Measurements from ENCODE around the gene ANXA8L1.
"Not testable (repeated sequence)": the region's sequence is repeated elsewhere in the genome, so short reads cannot be mapped to it uniquely, and the experiment has no call there.

Gene ANXA8L1

DNA sequence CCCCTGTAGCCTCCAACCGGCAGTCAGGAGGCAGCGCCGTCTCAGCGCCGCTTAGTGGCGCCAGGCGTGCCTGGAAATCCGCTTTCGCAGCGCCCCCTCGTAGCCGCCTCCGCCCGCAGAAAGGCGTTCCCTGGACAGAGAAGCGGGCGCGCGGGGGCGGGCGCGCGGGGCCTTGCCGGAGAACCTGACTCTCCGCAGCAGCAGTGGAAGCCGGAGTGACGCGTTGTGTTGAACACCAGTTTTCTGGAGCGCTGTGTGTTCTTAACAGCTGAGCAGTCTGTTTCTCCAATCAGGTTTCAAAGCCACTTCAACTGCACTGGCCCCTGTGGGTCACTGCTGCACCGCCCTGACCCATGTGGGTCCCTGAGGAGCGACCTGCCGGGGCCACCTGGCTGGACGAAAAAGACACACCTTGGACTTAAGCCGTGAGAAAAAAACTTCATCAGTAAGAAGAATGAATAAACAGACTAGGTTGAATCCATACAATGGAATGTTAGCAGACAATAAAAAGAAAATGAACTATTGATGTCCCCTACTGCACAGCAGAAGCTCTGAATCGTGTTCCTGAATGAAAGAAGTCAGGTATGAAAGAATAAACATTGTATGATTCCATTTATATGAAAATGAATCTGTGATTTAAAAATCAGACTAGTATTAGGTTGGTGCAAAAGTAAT, 22.8 kb downstream of the ANXA8L1 start:
- DNase-seq = not testable (repeated sequence)

DNA sequence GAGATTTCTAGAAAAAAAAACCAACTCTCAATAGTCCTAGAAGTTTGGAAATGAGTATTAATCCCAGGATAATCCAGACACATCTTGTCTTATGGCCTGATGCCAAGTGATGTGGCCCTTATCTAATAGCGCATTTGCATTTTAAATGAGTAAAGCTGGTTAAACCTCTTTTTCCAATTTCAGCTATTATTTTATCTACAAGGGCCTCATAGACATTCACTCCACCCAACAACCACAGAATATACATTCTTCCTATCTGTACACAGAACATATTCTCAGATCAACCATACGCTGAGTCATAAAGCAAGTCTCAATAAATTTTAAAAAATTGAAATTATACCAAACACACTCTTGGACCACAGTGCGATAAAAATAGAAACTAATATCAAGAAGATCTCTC, 34.0 kb downstream of the ANXA8L1 start:
- not testable (repeated sequence) for DNase-seq

DNA sequence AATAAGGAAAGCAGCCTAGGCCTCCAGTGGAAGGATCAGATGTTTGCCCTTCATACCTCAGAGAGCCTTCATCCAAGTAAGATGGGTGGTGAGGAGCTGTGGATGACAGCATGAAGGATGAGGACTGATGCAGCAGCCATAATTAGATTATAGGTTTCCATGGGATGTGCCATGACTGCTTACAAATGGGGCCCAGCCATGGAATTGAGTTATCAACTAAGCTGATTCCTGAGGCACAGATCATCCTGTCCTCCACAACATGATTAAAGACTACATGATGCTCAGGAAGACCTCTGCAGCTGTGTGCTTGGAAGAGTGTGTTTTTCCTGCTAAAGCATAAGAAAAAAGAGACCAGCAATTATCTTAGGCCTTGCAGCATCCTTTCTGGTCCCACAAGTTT, 35.5 kb downstream of the ANXA8L1 start:
- not testable (repeated sequence) for DNase-seq

DNA sequence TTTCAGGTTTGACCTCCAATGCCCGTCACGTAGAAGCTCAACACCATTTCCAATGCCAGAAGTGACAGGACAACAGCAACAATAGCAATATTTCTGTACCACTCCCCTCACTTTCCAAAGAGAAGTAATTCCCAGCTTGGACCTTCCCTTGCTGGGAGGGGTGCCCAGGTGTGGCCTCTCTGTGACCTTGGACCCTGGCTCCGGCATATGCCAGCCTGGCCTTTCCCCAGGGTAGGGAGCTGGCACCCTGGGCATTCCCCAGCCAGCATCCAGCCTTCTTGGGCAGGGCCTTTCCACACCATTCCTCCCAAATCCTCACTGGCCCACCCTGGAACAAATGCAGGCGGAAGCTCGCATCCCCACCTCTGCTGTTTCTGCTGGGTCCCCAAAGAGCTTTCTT, 37.1 kb downstream of the ANXA8L1 start:
- DNase-seq = not testable (repeated sequence)

DNA sequence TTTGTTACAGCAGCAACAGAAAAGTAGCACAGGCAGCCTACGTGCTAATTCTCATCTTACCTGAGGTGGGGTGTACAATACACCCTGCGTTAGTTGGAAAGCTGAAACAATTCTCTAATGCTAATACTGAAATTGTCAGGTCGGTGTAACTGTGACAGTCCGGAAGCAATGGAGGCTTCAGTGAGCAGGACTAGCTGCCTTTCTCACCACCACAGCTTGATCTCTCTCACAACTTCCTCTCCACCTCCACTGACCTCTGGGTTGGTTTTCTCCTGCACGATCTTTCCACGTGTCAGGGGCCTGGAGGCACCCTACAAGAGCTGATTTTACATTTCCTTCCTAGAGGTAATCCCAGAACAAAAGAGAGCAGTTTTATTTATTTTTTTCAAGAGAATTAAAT, 39.7 kb downstream of the ANXA8L1 start:
- DNase-seq = not testable (repeated sequence)

DNA sequence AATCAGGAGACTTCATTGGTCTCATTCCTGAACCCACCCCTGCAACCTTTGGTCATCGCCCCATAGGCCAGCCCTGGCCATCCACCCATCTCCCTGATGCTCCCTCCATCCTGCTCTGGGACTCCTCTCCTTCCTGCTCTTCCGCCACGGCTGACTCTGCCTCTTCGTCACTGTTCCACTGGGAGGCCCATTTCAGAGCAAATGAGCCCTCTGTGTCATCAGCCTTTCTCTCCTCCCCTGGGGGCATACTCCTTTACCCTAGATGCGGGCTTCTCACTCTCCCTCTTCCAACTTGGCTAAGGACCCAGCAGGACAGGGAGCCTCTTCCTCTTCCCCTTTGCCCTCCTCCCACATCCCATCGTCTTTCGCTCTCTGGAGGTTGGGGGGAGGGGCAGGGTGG, 42.7 kb downstream of the ANXA8L1 start:
- not testable (repeated sequence) for DNase-seq

DNA sequence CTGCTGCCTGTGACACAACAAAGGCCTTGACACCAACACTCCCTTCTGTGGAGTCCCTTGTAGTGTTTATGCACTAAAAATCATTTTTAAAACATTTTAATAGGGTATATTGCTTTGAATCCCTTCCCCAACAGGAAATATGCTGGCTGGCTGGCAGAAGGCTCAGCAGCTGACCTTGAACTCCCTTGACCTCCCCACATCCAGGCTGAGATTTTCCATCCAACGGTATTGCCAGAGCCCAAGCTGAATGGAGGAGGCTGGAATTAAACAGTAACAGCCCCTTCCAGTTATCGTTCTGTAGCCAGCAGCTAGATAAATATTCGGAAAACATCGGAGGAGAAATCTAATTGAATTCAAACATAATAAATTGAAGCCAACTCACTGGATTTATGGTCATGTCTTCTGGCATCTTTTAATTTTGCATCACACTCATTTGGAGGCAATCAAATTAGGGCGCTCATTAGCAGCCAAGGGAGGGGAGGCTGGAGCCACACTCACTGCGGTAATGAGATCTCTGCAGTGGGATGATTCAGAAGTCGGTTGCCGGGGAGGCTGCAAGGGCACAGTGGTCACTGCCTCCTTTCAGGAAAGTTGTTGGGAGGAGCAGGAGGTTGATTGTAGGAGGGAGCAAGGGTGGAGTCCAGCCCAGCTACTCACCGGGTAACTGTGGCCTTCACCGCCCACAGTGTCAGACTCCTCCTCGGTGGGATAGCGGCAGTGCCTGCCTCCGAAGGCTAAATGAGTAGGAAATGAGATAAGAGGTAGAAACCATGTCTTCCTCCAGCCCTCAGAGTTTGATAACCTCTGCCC, 44.2 kb downstream of the ANXA8L1 start:
- DNase-seq = not testable (repeated sequence)

DNA sequence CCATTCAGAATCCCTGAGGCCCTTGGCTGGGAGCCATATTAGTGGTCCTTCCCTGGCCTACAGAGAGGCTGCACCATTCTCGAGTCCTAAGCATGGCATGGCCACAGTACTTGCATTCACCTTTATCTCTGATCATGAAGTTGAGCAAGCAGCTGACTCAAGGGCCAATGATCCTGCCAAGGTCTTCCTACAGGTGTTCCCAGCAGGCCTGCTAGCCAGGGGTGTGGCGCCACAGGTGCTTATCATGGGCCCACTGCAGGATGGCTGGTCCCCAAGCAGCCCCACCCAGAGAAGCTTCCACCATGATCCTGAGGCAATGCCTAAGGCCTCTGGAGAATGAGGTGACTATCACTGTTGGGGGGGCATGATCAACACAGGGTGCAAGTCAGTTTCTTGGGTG, 48.0 kb downstream of the ANXA8L1 start:
- not testable (repeated sequence) for DNase-seq

DNA sequence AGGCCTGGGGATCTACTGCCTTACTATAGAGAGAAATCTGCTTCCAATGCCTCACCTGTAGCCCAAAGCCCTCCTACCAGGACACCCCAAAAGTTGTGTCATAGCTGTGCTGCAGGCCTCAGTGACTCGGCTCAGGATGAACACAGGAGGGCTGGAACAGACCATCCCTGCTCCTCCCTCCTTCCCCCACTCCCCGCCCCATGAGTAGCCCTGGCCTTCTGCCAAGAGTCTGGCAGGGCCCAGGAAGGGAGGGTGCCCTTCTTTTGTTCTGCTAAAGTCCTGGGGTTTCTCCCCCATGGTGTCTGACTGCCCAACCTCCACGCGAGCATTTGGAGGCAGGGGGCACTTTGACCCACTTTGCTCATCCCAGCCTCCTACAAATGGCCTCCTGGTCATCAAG, 65.4 kb downstream of the ANXA8L1 start:
- not testable (repeated sequence) for DNase-seq
